ENCODE results near the gene MTHFD2L. TPM values are rescaled to one million over a fixed set of nuclear protein-coding genes. Genes with fewer than 3 reads are reported as not detected.

MTHFD2L gene
- total and polyA plus RNA-seq, 2 experiments from 2014 or later, result 10.8 to 12.3 TPM

DNA sequence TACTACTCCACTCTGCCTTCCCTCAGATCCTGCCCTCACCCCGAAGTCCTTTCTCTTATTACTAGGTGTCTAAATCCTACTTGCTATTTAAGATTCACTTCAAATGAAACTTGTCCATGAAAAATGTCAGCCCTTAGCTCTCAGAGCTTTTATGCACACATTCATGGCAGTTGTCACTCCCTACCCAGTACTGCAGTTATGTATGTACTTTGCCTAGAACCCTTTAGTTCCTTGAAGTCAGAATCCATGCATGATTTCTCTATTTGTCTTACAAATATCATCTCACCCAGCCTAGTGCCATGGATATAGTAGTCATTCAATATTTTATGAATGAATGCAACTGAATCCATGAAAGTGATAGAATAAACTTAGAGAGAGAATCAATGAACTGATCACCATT is 147.1 kb downstream of the MTHFD2L start:
- Histone ChIP-seq H3K27me3 (no peaks in the 10 kb centered on the region), H3K27ac (no peak overlapping the region), H3K9me3 (ENCODE audit: low read depth) (no peaks in the 10 kb centered on the region), H3K36me3 (no peaks in the 10 kb centered on the region), H3K4me3 (no peak overlapping the region), H3K4me1 (ENCODE audit: low read depth) (no peaks in the 10 kb centered on the region)
- TF ChIP-seq, protein P1, sequence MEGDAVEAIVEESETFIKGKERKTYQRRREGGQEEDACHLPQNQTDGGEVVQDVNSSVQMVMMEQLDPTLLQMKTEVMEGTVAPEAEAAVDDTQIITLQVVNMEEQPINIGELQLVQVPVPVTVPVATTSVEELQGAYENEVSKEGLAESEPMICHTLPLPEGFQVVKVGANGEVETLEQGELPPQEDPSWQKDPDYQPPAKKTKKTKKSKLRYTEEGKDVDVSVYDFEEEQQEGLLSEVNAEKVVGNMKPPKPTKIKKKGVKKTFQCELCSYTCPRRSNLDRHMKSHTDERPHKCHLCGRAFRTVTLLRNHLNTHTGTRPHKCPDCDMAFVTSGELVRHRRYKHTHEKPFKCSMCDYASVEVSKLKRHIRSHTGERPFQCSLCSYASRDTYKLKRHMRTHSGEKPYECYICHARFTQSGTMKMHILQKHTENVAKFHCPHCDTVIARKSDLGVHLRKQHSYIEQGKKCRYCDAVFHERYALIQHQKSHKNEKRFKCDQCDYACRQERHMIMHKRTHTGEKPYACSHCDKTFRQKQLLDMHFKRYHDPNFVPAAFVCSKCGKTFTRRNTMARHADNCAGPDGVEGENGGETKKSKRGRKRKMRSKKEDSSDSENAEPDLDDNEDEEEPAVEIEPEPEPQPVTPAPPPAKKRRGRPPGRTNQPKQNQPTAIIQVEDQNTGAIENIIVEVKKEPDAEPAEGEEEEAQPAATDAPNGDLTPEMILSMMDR (IDR thresholded peaks at IDR 0.05; ENCODE audit: low read depth, low read length), result no peak
- DNase-seq (ENCODE audit: low read depth in 1 of 2, low spot score in 1 of 2), result no peak

DNA sequence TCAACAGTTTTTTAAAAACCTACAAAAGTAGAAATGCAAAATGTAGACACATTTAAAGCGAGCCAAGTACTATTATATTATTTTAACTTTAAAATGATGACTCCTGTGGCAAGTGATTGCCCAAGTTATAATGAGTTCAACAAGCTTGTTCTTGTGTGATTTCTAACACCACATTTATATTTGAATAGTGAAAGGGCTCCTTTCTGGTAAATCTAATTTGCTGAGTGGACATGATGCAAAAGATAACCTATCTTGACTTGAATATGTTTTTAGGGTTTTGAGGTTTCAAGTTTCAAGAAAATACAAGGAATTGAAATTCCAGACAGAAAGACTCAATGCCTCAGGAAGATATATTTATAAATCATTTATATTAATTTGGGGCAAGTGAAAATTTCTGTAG is 149.3 kb downstream of the MTHFD2L start:
- DNase-seq (ENCODE audit: low read depth in 1 of 2, low spot score in 1 of 2), result no peak
- H3K27me3 ChIP-seq, result no peaks in the 10 kb centered on the region
- no peaks in the 10 kb centered on the region for H3K36me3 ChIP-seq
- H3K27ac ChIP-seq, result no peak overlapping the region
- H3K4me3 ChIP-seq, result no peak overlapping the region
- no peaks in the 10 kb centered on the region for H3K9me3 ChIP-seq (ENCODE audit: low read depth)
- H3K4me1 ChIP-seq (ENCODE audit: low read depth), result no peaks in the 10 kb centered on the region
- TF ChIP-seq, protein P1 (IDR thresholded peaks at IDR 0.05; ENCODE audit: low read depth, low read length), result no peak

DNA sequence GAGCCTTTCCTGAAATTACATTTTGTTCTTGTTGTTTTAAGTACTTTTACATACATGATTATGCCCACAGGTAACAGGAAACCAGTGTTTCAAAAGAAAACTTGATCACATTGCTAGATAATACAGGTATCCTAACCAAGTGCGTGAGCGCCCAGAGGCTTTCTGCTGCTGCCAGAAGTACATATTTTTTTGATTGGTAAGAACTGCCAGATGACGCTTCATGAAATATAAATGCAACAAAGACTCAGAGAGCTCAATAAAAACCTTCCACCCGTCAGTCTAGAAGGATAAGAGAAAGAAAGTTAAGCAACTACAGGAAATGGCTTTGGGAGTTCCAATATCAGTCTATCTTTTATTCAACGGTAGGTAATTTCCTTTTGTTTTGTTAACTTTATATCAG is 150.3 kb downstream of the MTHFD2L start, which contains the start of gene EPGN:
EPGN (plus strand) TSS at position 256 of the 400 bp plus-strand sequence; CDS start at position 320, 64 bp downstream.
- no peaks in the 10 kb centered on the region for H3K4me1 ChIP-seq (ENCODE audit: low read depth)
- TF ChIP-seq, protein P1 (IDR thresholded peaks at IDR 0.05; ENCODE audit: low read depth, low read length), result no peak
- peak in 1 of 2 donors; percentile 27 for DNase-seq (ENCODE audit: low read depth in 1 of 2, low spot score in 1 of 2)
- H3K4me3 ChIP-seq, result no peak within 1 kb of the TSS
- H3K9me3 ChIP-seq (ENCODE audit: low read depth), result no peaks in the 10 kb centered on the region
- no peaks in the 10 kb centered on the region for H3K36me3 ChIP-seq
- H3K27me3 ChIP-seq, result no peaks in the 10 kb centered on the region
- H3K27ac ChIP-seq, result no peak within 1 kb of the TSS

DNA sequence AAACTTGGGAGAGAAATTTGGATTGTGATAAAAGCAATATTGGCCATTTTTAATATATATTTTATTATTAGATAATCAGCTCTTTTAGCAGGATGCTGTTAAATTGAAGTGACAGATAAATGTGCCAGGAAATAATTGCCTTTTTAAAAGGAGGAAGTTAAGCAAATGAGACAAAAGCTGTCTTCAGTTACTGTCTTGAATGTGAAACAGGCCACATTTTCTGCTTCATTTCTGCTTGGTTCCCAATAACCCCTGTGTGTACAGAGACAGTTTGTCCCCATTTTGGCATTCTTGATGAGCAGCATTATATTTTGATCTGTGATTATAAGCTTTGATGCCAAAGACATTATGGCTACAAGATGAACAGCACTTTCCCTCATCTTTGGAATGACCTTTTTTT is 151.3 kb downstream of the MTHFD2L start:
- Histone ChIP-seq H3K36me3 (no peaks in the 10 kb centered on the region), H3K4me1 (ENCODE audit: low read depth) (no peaks in the 10 kb centered on the region), H3K9me3 (ENCODE audit: low read depth) (no peaks in the 10 kb centered on the region), H3K27ac (no peak overlapping the region), H3K4me3 (no peak overlapping the region), H3K27me3 (no peaks in the 10 kb centered on the region)
- no peak for DNase-seq (ENCODE audit: low read depth in 1 of 2, low spot score in 1 of 2)
- TF ChIP-seq, protein P1 (IDR thresholded peaks at IDR 0.05; ENCODE audit: low read depth, low read length), result no peak

DNA sequence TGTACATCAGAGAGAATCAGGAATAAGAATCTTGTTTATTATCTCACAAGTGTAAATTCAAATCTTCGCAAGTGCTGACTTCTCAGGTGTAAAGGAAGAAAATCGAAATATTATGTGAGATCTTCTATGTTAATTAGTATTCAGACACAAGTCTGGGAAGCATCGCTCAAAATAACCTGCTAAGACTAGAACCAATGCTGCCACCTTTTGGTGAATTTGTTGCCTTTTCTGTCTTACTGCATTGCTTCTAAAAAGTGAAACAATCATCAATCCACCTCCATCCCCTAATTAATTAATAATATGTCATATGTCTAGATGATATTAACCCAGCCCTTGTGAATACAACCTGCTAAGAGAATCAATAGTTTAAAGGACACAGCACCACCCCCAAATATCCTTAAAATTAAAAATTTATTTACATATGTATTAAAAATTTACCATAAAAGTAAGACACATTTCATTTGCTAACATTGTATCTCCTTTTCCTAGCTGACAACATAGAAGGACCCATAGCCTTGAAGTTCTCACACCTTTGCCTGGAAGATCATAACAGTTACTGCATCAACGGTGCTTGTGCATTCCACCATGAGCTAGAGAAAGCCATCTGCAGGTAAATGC is 153.9 kb downstream of the MTHFD2L start:
- peak; percentile 57 to 82 for DNase-seq (ENCODE audit: low read depth in 1 of 2, low spot score in 1 of 2)
- H3K36me3 ChIP-seq, result no peaks in the 10 kb centered on the region
- no peak overlapping the region for H3K27ac ChIP-seq
- H3K27me3 ChIP-seq, result no peaks in the 10 kb centered on the region
- no peak overlapping the region for H3K4me3 ChIP-seq
- TF ChIP-seq, protein P1 (IDR thresholded peaks at IDR 0.05; ENCODE audit: low read depth, low read length), result peak; percentile 74
- H3K4me1 ChIP-seq (ENCODE audit: low read depth), result no peaks in the 10 kb centered on the region
- no peaks in the 10 kb centered on the region for H3K9me3 ChIP-seq (ENCODE audit: low read depth)

Measured in cardiac muscle cell (in vitro differentiated cells and primary cell).